CD4-positive, CD25-positive, alpha-beta regulatory T cell (primary cell): Measurements from ENCODE around the gene CLEC4M. TPM values are rescaled to one million over a fixed set of nuclear protein-coding genes. Genes with fewer than 3 reads are reported as not detected.

Source experiments
- ATAC-seq, 2 donors: fragments of 150-1000 bp; cut with Tn5 transposase; one replicate each; pipeline ENCODE4 v1.10.0; 2021; ENCODE audit warnings: low read depth in 2 of 2, moderate number of reproducible peaks in 2 of 2, moderate library complexity in 1 of 2
- DNase-seq, 3 donors: peaks; one replicate each; pipeline versions ENCODE4 v3.0.0 to v3.0.0-alpha.2; 2012 to 2022; ENCODE audit warnings: mixed read lengths in 1 of 3
- H3K27ac ChIP-seq: one replicate; pipeline ENCODE4 v1.7.0; 2013; ENCODE audit warnings: mild to moderate bottlenecking, low read length; ENCODE audit not compliant: insufficient read depth, poor library complexity, severe bottlenecking
- H3K27me3 ChIP-seq: one replicate; pipeline ENCODE4 v1.7.0; 2013; ENCODE audit warnings: low read length; ENCODE audit not compliant: control insufficient read depth, insufficient read depth
- H3K36me3 ChIP-seq: one replicate; pipeline ENCODE4 v1.7.0; 2013; ENCODE audit warnings: mild to moderate bottlenecking, low read length, moderate library complexity; ENCODE audit not compliant: control insufficient read depth, insufficient read depth
- H3K4me1 ChIP-seq: 2 replicates; pipeline ENCODE4 v1.7.0; 2013; ENCODE audit warnings: mild to moderate bottlenecking, low read length; ENCODE audit not compliant: insufficient read depth, control insufficient read depth, poor library complexity, severe bottlenecking
- H3K4me3 ChIP-seq: one replicate; pipeline ENCODE4 v1.7.0; 2013; ENCODE audit warnings: low read depth, mild to moderate bottlenecking, low read length, moderate library complexity
- H3K9me3 ChIP-seq, 2 experiments: 1 replicate in 1 of 2; 2 replicates in 1 of 2; pipeline ENCODE4 v1.7.0; 2013; ENCODE audit warnings: low read length in 2 of 2, mild to moderate bottlenecking in 1 of 2, moderate library complexity in 1 of 2; ENCODE audit not compliant: control insufficient read depth in 2 of 2
- H3K27ac Mint-ChIP-seq, 3 donors: one replicate each; pipeline ENCODE4 v1.8.0; 2020 to 2022; ENCODE audit warnings: mild to moderate bottlenecking in 3 of 3, mixed read lengths in 3 of 3, moderate library complexity in 2 of 3
- H3K27me3 Mint-ChIP-seq: one replicate; pipeline ENCODE4 v1.8.0; 2022; ENCODE audit warnings: mild to moderate bottlenecking, mixed read lengths
- H3K36me3 Mint-ChIP-seq: one replicate; pipeline ENCODE4 v1.8.0; 2020; ENCODE audit warnings: mixed read lengths
- H3K4me1 Mint-ChIP-seq, 4 donors: one replicate each; pipeline ENCODE4 v1.8.0; 2020 to 2022; ENCODE audit warnings: mixed read lengths in 4 of 4, mild to moderate bottlenecking in 1 of 4
- H3K4me3 Mint-ChIP-seq, 4 donors: one replicate each; pipeline ENCODE4 v1.8.0; 2020 to 2022; ENCODE audit warnings: mild to moderate bottlenecking in 4 of 4, mixed read lengths in 4 of 4, moderate library complexity in 3 of 4
- H3K9me3 Mint-ChIP-seq, 7 donors: one replicate each; pipeline ENCODE4 v1.8.0; 2020 to 2022; ENCODE audit warnings: mixed read lengths in 7 of 7, mild to moderate bottlenecking in 3 of 7, moderate library complexity in 2 of 7
- polyA plus RNA-seq, 4 donors: library from polyadenylated mRNA; unstranded; fragments of 300-500 nt; fragmentation: Illumina TruSeq; gene quantifications; one replicate each; pipeline ENCODE4 v1.2.3, GENCODE V29; 2021
- total RNA-seq: library from RNA; stranded (reverse); gene quantifications from one replicate; pipeline ENCODE4 v1.2.3, GENCODE V29; 2022

CLEC4M gene, protein sequence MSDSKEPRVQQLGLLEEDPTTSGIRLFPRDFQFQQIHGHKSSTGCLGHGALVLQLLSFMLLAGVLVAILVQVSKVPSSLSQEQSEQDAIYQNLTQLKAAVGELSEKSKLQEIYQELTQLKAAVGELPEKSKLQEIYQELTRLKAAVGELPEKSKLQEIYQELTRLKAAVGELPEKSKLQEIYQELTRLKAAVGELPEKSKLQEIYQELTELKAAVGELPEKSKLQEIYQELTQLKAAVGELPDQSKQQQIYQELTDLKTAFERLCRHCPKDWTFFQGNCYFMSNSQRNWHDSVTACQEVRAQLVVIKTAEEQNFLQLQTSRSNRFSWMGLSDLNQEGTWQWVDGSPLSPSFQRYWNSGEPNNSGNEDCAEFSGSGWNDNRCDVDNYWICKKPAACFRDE
- not detected for total RNA-seq
- polyA plus RNA-seq: under 1 TPM in 1 of 4 donors, not detected in 3; 0.53 TPM

DNA sequence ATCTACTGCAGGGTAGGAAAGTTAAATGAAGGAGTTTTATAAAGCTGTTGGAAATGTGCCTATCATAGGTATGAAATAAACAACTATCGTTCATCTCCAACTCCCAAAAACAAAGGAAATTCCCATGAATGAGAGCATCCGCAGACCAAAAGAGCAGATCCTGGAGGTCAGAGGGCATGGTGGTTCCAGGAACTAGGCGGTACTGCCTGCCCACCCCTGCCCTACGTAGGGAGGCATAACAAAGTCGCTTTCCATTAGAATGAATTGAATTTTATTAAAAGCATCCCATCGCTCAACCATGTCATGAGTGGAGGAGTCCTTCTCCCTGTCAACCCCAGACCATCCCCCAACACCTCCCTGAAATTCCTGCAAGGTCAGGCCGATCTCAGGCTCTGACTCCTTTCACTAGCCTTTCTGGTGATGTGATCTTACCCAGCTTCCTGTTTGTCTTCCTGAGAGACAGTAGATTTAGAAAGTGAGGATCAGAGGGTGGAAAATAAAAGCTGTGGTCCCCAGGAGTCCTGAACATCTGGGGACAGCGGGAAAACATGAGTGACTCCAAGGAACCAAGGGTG, at the start of gene CLEC4M:
TSS of gene CLEC4M (plus strand) at position 525 of the 575 bp plus-strand sequence. CDS start at position 549, 24 bp downstream.
- no peak within 1 kb of the TSS for H3K27ac ChIP-seq
- peaks cover 13 to 20% of the 10 kb centered on the region in 2 experiments for H3K9me3 ChIP-seq
- H3K27me3 Mint-ChIP-seq: peaks cover 6% of the 10 kb centered on the region
- no peaks in the 10 kb centered on the region for H3K36me3 ChIP-seq
- ATAC-seq: no peak
- no peaks in the 10 kb centered on the region for H3K27me3 ChIP-seq
- peaks cover 0 to 19% (median 7%) of the 10 kb centered on the region in 7 donors for H3K9me3 Mint-ChIP-seq
- no peak within 1 kb of the TSS for H3K4me3 Mint-ChIP-seq
- H3K4me1 Mint-ChIP-seq: peaks cover 0 to 5% (median 1%) of the 10 kb centered on the region in 4 donors
- H3K4me3 ChIP-seq: no peak within 1 kb of the TSS
- DNase-seq: no peak
- no peaks in the 10 kb centered on the region for H3K36me3 Mint-ChIP-seq
- no peaks in the 10 kb centered on the region for H3K4me1 ChIP-seq
- peak within 1 kb of the TSS in 2 of 3 donors; percentile 21 to 73 for H3K27ac Mint-ChIP-seq

DNA sequence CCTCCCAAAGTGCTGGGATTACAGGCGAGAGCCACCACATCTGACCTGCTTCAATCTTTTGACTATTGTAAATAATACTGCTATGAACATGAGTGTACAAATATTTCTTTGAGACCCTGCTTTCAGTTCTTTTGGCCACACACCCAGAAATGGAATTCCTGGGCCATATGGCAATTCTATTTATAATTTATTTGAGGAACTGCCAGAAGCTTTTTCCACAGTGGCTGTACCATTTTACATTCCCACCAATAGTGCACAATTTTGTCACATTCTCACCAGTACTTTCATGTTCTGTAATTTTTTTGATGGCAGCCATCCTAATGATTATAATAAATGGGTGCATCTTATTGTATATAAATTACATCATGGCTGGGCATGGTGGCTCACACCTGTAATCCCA, 47.4 kb upstream of the CLEC4M start:
- no peaks in the 10 kb centered on the region for H3K36me3 Mint-ChIP-seq
- Histone ChIP-seq H3K4me1 (no peaks in the 10 kb centered on the region), H3K27me3 (no peaks in the 10 kb centered on the region), H3K36me3 (no peaks in the 10 kb centered on the region), H3K9me3 (peaks cover 0 to 3% of the 10 kb centered on the region in 2 experiments), H3K27ac (no peak overlapping the region), H3K4me3 (no peak overlapping the region)
- no peak for DNase-seq
- no peak overlapping the region for H3K27ac Mint-ChIP-seq
- H3K27me3 Mint-ChIP-seq: no peaks in the 10 kb centered on the region
- peaks cover 0 to 5% (median 3%) of the 10 kb centered on the region in 7 donors for H3K9me3 Mint-ChIP-seq
- peaks cover 0 to 10% (median 5%) of the 10 kb centered on the region in 4 donors for H3K4me1 Mint-ChIP-seq
- peak overlapping the region in 1 of 4 donors; percentile 81 for H3K4me3 Mint-ChIP-seq
- no peak for ATAC-seq

DNA sequence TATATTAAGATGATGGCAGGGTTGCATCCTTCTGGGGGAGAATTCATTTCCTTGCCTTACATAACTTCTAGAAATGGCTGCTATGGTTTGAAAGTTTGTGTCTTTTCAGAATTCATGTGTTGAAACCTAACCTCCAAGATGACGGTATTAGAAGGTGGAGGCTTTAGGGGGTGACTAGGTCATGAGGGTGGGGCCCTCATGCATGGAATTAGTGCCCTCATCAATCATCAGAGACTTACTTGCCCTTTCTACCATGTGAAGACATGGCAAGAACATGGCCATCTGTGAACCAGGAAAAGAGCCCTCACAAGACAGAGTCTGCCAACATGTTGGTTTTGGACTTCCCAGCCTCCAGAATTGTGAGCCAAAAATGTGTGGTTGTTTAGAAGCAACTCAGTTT, 46.3 kb upstream of the CLEC4M start:
- no peak for ATAC-seq
- no peaks in the 10 kb centered on the region for H3K27me3 ChIP-seq
- Mint-ChIP-seq H3K27ac (no peak overlapping the region), H3K27me3 (no peaks in the 10 kb centered on the region), H3K9me3 (peaks cover 0 to 5% (median 3%) of the 10 kb centered on the region in 7 donors), H3K36me3 (no peaks in the 10 kb centered on the region), H3K4me3 (no peak overlapping the region), H3K4me1 (peaks cover 0 to 10% (median 4%) of the 10 kb centered on the region in 4 donors)
- H3K9me3 ChIP-seq: peaks cover 0 to 3% of the 10 kb centered on the region in 2 experiments
- H3K36me3 ChIP-seq: no peaks in the 10 kb centered on the region
- DNase-seq: no peak
- no peaks in the 10 kb centered on the region for H3K4me1 ChIP-seq
- H3K4me3 ChIP-seq: no peak overlapping the region
- H3K27ac ChIP-seq: no peak overlapping the region

DNA sequence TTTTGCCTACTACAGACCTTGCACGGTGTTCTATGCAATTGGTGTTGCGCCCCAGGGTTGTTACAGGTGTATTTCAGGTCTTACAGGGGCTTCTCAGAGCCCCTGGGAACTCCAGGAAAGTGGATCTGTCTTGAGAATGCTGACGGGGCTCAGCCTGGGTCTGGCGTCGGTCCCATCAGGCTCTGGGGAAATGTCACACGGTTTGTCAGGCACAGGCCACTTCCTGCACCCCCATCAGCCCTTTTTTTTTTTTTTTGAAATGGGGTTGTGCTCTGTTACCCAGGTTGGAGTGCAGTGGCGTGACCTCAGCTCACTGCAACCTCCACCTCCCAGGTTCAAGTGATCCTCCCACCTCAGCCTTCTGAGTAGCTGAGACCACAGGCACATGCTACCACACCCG, 44.4 kb upstream of the CLEC4M start:
- no peaks in the 10 kb centered on the region for H3K36me3 ChIP-seq
- H3K9me3 Mint-ChIP-seq: peaks cover 0 to 5% (median 3%) of the 10 kb centered on the region in 7 donors
- H3K27me3 ChIP-seq: no peaks in the 10 kb centered on the region
- H3K4me3 Mint-ChIP-seq: peak overlapping the region in 1 of 4 donors; percentile 29
- H3K4me3 ChIP-seq: no peak overlapping the region
- H3K9me3 ChIP-seq: peaks cover 0 to 3% of the 10 kb centered on the region in 2 experiments
- no peaks in the 10 kb centered on the region for H3K36me3 Mint-ChIP-seq
- H3K27ac ChIP-seq: no peak overlapping the region
- no peak for DNase-seq
- H3K4me1 ChIP-seq: no peaks in the 10 kb centered on the region
- peaks cover 0 to 10% (median 4%) of the 10 kb centered on the region in 4 donors for H3K4me1 Mint-ChIP-seq
- peak overlapping the region in 2 of 3 donors; percentile 9 to 54 for H3K27ac Mint-ChIP-seq
- peak in 1 of 2 donors; percentile 34 for ATAC-seq
- H3K27me3 Mint-ChIP-seq: no peaks in the 10 kb centered on the region

DNA sequence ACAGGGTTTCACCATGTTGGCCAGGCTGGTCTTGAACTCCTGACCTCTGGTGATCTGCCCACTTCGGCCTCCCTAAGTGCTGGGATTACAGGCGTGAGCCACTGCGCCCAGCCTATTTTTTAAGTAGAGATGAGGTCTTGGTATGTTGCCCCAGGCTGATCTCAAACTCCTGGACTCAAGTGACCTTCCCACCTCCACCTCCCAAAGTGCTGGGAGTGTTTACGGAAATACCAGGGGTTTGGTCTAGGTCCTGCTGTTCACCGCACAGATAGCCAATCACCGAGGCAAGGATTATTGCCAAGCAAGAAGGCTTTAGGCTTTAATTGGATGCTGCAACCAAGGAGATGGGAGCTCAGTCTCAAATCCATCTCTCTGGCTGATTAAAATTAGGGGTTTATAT, 42.7 kb upstream of the CLEC4M start:
- Mint-ChIP-seq H3K27ac (no peak overlapping the region), H3K4me1 (peaks cover 0 to 10% (median 2%) of the 10 kb centered on the region in 4 donors), H3K27me3 (no peaks in the 10 kb centered on the region), H3K36me3 (no peaks in the 10 kb centered on the region), H3K4me3 (no peak overlapping the region), H3K9me3 (peaks cover 0 to 7% (median 3%) of the 10 kb centered on the region in 7 donors)
- Histone ChIP-seq H3K9me3 (peaks cover 0 to 3% of the 10 kb centered on the region in 2 experiments), H3K4me3 (no peak overlapping the region), H3K36me3 (no peaks in the 10 kb centered on the region), H3K4me1 (no peaks in the 10 kb centered on the region), H3K27ac (no peak overlapping the region), H3K27me3 (no peaks in the 10 kb centered on the region)
- no peak for DNase-seq
- no peak for ATAC-seq

DNA sequence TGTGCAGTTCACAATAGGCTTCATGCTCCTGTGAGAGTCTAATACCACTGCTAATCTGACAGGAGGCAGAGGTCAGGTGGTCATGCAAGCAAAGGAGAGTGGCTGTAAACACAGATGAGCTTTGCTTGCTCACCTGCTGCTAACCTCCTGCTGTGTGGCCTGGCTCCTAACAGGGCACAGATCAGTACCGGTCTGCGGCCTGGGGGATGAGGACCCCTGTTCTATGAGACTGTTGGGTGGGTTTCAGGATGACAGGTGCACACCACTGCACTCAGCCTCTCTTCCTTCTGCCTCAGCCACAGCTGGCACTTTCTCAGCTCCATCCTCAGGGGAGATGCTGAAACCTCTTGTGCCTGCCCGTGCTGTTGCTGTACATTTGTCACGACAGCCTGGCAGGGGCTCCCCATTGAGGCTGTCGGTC, 40.8 kb upstream of the CLEC4M start:
- ATAC-seq (no peak), DNase-seq (no peak)
- Mint-ChIP-seq H3K27ac (no peak overlapping the region), H3K27me3 (no peaks in the 10 kb centered on the region), H3K4me3 (no peak overlapping the region), H3K9me3 (peaks cover 0 to 8% (median 0%) of the 10 kb centered on the region in 7 donors), H3K4me1 (peaks cover 0 to 5% (median 2%) of the 10 kb centered on the region in 4 donors), H3K36me3 (no peaks in the 10 kb centered on the region)
- Histone ChIP-seq H3K9me3 (no peaks in the 10 kb centered on the region), H3K27ac (no peak overlapping the region), H3K4me1 (no peaks in the 10 kb centered on the region), H3K36me3 (no peaks in the 10 kb centered on the region), H3K4me3 (no peak overlapping the region), H3K27me3 (no peaks in the 10 kb centered on the region)

DNA sequence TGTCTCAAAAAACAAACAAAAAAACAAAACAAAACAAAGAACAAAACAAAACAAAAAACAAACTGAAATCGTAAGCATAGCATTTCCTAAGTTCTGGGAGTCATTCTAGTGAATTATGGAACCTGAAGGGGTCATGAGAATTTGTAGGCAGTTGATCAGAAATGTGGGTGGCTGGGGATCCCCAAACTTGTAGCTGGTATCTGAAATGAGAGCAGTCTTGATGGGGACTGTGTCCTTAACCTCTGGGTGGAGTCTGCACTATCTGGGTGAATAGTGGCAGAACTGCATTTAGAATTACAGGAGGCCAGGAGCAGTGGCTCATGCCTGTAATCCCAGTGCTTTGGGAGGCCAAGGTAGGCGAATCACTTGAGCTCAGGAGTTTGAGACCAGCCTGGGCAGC, 37.3 kb upstream of the CLEC4M start:
- H3K36me3 Mint-ChIP-seq: no peaks in the 10 kb centered on the region
- no peak for ATAC-seq
- peaks cover 0 to 5% (median 0%) of the 10 kb centered on the region in 7 donors for H3K9me3 Mint-ChIP-seq
- Histone ChIP-seq H3K9me3 (no peaks in the 10 kb centered on the region), H3K4me3 (no peak overlapping the region), H3K36me3 (no peaks in the 10 kb centered on the region), H3K4me1 (peaks cover 9% of the 10 kb centered on the region), H3K27ac (no peak overlapping the region), H3K27me3 (peaks cover 10% of the 10 kb centered on the region)
- no peak overlapping the region for H3K4me3 Mint-ChIP-seq
- peaks cover 27% of the 10 kb centered on the region for H3K27me3 Mint-ChIP-seq
- DNase-seq: no peak
- H3K27ac Mint-ChIP-seq: no peak overlapping the region
- peaks cover 0 to 13% (median 3%) of the 10 kb centered on the region in 4 donors for H3K4me1 Mint-ChIP-seq
